Activated naive CD8-positive, alpha-beta T cell (primary cell): ENCODE measurements around the gene SHC2.
"Not testable (repeated sequence)": the region's sequence is repeated elsewhere in the genome, so short reads cannot be mapped to it uniquely, and the experiment has no call there.

Source experiments
- H3K27ac Mint-ChIP-seq: one replicate; pipeline ENCODE4 v1.8.0; 2021; ENCODE audit warnings: mixed read lengths
- H3K27me3 Mint-ChIP-seq: one replicate; pipeline ENCODE4 v1.8.0; 2021; ENCODE audit warnings: mixed read lengths
- H3K36me3 Mint-ChIP-seq: one replicate; pipeline ENCODE4 v1.8.0; 2021; ENCODE audit warnings: mixed read lengths
- H3K4me1 Mint-ChIP-seq: one replicate; pipeline ENCODE4 v1.8.0; 2021; ENCODE audit warnings: low read depth, mixed read lengths
- H3K4me3 Mint-ChIP-seq: one replicate; pipeline ENCODE4 v1.8.0; 2021; ENCODE audit warnings: mild to moderate bottlenecking, mixed read lengths
- H3K9me3 Mint-ChIP-seq: one replicate; pipeline ENCODE4 v1.8.0; 2021; ENCODE audit warnings: low read depth, mixed read lengths

Gene SHC2

DNA sequence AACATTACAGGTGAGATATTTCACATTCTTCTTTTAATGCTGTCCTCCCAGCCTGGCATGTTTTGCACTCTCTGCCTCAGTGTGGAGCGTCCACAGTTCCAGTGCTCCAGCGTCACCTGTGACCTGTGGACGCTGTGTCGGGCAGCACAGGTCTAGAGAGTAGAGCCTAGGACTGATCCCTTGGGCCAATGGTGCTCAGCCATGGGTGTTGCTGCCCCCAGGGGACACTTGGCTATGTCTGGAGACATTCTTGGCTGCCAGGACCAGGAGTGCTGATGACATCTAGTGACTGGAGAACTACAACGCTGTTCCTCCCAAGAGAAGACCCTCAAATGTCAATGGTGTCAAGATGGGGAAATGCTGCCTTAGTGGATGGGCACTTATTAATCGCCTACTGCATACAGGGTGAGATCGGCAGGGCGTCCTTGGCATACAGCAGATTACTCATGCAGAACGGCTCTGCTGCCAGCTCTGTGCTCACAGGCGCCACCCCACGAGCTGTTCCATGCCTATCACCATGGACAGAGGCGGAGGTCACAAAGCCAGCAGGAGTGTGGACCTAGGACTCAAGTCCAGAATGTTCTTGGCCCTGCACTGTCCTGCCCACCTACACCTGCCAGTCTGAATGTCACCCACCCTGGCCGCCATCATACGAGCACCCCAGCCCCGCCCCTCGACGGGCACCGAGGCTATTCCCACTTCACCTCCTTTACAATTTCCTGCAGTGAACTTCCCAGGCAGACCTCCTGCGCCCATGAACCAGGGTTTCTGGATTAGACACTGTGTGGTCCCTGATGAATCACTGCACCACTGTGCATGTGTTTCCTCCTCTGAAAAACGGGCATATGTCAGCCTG, 21.6 kb upstream of the SHC2 start:
- H3K36me3 Mint-ChIP-seq: no peaks in the 10 kb centered on the region
- H3K4me3 Mint-ChIP-seq: no peak overlapping the region
- peaks cover 7% of the 10 kb centered on the region for H3K4me1 Mint-ChIP-seq
- H3K27ac Mint-ChIP-seq: no peak overlapping the region
- H3K27me3 Mint-ChIP-seq: peaks cover 7% of the 10 kb centered on the region
- H3K9me3 Mint-ChIP-seq: no peaks in the 10 kb centered on the region

DNA sequence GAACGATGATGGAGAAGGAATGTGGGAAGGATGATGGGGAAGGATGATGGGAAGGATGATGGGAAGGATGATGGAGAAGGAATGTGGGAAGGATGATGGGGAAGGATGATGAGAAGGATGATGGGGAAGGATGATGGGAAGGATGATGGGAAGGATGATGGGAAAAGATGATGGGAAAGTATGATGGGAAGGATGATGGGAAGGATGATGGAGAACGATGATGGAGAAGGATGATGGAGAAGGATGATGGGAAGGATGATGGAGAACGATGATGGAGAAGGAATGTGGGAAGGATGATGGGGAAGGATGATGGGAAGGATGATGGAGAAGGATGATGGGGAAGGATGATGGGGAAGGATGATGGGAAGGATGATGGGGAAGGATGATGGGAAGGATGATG, 20.3 kb upstream of the SHC2 start:
- not testable (repeated sequence) for H3K9me3 Mint-ChIP-seq, H3K36me3 Mint-ChIP-seq, H3K27me3 Mint-ChIP-seq, H3K4me1 Mint-ChIP-seq
- Mint-ChIP-seq H3K27ac (peak overlapping the region; percentile 66), H3K4me3 (peak overlapping the region; percentile 7)

DNA sequence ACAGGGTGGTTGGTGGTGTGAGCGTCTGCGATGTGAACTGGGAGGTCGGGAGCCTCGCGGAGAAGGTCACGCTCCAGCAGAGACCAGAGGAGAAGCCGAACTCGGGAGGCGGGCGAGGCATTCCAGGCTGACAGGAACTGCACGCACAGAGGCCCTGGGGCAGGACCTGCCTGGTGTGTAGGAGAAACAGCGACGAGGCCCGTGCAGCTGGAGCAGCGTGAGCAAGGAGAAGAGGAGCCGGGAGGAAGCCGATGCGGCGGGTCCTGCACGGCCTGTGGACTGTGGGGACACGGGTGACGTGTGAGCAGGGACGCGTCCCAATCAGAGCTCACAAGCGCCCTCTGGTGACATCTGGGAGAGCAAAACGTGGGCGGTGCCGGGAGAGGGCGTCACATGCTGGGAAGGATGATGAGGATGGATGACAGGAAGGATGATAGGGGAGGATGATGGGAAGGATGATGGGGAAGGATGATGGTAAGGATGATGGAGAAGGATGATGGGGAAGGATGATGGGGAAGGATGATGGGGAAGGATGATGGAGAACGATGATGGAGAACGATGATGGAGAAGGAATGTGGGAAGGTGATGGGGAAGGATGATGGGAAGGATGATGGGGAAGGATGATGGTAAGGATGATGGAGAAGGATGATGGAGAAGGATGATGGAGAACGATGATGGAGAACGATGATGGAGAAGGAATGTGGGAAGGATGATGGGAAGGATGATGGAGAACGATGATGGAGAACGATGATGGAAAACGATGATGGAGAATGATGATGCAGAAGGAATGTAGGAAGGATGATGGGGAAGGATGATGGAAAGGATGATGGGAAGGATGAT, 19.4 kb upstream of the SHC2 start:
- Mint-ChIP-seq H3K4me3 (peak overlapping the region; percentile 25), H3K9me3 (no peaks in the 10 kb centered on the region), H3K4me1 (peaks cover 7% of the 10 kb centered on the region), H3K36me3 (no peaks in the 10 kb centered on the region), H3K27me3 (peaks cover 5% of the 10 kb centered on the region), H3K27ac (peak overlapping the region; percentile 85)

DNA sequence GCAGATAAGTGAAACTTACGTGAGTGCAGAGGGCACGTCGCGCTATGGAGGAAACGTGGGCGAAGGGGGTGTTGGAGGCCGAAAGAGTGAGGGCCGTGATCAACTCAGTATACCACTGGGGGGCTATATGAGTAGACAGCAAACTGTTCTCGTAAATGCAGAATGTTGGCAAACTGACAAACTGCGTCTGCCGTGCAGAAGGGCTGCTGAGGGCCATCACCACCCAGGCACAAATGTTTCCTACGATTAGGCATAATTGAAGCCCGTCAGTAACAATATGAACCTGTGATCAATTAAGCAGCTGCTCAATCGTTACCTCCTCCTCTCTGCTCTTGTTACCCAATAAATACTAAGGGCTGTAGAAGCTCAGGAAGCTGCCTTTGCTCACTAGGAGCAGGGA, 18.1 kb upstream of the SHC2 start:
- Mint-ChIP-seq H3K27ac (no peak overlapping the region), H3K4me1 (peaks cover 7% of the 10 kb centered on the region), H3K9me3 (no peaks in the 10 kb centered on the region), H3K27me3 (peaks cover 2% of the 10 kb centered on the region), H3K36me3 (no peaks in the 10 kb centered on the region), H3K4me3 (no peak overlapping the region)

DNA sequence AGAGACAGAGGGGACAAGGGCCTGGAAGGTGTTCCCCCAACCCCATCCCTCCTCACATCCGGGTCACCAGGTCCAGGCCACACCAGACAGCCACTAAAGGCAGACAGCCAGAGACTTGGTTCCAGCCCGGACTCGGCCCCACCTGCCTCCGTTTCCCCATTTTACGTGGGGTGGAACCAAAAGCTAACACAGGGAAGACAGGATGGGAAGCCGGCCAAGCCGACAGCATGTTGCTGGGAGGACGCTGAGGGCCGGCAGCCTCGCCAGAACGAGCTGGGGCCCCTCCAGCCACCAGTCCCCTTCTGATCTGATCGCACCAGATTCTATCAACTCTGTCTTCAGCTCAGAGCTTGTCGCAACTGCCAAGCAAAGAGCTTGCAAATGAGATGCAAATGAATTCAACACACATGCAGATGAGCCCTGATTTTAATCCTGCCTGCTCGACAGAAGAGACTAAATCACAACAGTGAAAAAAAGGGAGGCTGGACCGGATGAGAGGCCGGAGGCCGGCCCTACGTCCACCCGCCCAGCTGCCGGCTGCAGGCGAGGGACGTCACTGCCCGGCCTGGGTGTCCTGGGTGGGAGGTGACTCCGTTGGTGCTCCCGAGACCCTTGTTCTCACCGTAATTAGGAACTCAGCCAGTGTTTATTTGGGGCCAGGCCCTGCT, 17.5 kb upstream of the SHC2 start:
- Mint-ChIP-seq H3K4me1 (peaks cover 7% of the 10 kb centered on the region), H3K9me3 (no peaks in the 10 kb centered on the region), H3K27me3 (no peaks in the 10 kb centered on the region), H3K36me3 (no peaks in the 10 kb centered on the region), H3K27ac (no peak overlapping the region), H3K4me3 (no peak overlapping the region)

DNA sequence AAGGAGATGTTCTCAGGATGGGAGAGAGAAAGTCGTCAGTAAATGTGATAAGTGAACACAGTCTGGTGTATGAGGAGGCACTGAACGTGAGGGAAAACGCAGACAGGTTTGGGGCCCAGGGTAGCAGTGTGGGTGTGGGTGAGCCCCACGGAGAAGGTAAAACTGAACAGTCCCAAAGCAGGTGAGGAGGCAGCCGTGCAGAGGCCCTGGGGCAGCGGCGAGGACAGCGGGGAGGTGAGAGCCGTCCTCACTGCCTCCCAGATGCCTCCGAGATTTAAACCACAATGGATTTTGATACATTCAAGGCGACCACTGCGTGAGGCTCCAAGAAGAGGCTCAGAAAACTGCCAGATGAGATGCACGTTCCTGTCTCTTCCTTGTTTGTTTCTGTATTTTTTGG, 14.5 kb upstream of the SHC2 start:
- Mint-ChIP-seq H3K9me3 (no peaks in the 10 kb centered on the region), H3K27ac (no peak overlapping the region), H3K36me3 (no peaks in the 10 kb centered on the region), H3K27me3 (no peaks in the 10 kb centered on the region), H3K4me3 (no peak overlapping the region), H3K4me1 (peaks cover 5% of the 10 kb centered on the region)

DNA sequence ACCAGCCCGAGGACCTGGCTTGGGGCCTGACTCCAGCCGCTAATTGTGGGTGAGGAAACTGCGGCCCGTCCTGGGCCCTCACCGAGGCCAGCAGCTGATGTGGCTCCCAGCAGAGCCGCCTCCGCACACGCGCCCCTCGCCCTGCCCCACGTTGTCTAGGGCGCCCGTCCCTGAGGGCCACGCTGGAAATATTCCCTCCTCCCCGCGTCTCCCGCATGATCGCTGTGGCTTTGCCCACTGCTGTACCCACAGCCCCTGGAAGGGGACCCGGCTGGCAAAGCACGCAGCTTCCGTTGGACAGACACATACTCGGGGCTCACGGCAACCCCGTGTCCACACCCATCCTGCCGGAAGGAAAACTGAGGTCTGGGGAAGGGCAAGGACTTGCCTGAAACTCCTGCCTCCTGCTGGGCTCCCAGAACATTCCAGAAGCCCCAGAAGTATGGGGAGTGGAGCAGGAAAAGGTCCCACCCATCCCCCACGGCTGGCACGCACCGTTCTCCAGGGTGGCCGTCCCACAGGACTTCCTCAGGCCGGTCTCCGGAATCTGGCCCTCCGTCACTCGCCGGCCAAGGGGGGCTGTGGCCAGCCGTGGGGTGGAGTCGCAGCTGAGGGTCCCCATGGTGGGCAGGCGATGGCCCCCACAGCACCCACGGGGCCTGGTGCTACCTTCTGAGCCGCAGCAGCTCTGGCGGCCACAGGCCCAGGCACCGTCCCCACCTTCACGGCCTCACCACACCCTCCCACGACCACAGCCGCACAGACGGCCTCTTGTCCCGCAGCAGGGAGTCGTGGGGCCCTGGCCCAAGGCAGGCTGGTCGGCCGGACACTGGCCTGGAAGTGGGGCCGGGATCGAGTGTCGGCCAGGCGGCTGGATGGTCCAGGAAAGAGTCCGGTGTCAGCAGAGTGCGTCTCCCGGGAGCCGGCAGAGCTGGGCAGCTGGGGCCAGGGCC, 13.6 kb upstream of the SHC2 start:
- Mint-ChIP-seq H3K36me3 (no peaks in the 10 kb centered on the region), H3K27ac (no peak overlapping the region), H3K9me3 (no peaks in the 10 kb centered on the region), H3K4me3 (no peak overlapping the region), H3K27me3 (no peaks in the 10 kb centered on the region), H3K4me1 (no peaks in the 10 kb centered on the region)

DNA sequence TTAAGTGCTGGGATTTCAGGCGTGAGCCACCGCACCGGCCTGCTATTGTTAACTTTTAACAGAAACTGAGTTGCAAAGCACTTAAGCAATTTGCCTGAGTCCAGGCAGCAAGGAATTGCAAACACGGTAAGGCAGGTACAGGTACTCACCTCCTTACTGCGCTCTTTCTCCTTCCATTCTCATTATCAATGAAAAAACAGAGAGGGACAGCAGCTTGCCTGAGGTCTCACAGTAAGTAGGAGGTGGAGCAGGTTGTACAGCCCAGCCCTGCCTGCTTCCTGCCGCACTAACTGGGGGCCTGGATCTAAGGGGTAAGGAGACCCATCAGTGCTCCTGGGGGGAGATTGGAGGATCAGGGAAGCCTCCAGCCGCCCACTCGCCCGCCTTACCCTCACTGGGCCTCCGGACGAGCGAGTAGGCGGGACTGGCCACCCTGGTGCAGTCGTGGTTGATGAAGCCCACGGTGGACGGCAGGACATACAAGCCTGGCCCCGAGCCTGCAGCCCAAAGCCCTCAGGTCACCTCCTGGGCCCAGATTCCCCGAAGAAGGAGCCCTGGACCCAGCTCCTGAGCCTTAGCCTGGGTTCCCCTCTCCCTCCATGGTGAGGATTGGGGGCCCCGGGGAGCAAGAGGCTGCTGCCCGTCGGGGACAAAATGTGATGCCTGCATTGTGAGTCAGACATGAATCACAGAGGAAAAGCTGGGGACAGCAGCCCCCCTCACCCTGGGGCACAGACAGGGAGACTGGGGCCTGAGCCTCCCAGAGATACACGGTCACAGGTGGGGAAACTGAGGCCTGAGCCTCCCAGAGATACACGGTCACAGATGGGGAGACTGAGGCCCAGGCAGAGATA, 11.4 kb upstream of the SHC2 start:
- Mint-ChIP-seq H3K27ac (no peak overlapping the region), H3K27me3 (no peaks in the 10 kb centered on the region), H3K4me1 (no peaks in the 10 kb centered on the region), H3K4me3 (no peak overlapping the region), H3K36me3 (no peaks in the 10 kb centered on the region), H3K9me3 (no peaks in the 10 kb centered on the region)

DNA sequence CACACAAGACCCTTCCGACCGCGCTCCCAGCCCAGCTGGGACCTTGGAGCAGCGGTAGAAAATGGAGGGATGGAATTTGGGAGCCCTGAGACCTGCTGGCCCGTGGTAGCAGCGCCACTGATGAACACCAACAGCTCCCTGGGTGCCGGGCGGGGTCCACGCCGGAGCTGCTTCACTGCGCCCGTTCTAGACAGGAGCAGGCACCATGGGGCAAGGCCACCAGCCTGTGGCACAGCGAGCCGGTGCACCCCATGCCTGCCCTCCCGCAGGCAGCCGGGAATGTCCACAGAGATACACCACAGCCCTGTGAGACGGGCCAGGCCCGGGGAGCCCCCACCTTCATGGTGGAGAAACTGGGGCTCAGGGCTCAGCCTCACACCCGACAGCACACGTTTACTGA, 9.9 kb upstream of the SHC2 start:
- Mint-ChIP-seq H3K4me3 (no peak overlapping the region), H3K27ac (no peak overlapping the region), H3K27me3 (no peaks in the 10 kb centered on the region), H3K36me3 (no peaks in the 10 kb centered on the region), H3K4me1 (no peaks in the 10 kb centered on the region), H3K9me3 (no peaks in the 10 kb centered on the region)

DNA sequence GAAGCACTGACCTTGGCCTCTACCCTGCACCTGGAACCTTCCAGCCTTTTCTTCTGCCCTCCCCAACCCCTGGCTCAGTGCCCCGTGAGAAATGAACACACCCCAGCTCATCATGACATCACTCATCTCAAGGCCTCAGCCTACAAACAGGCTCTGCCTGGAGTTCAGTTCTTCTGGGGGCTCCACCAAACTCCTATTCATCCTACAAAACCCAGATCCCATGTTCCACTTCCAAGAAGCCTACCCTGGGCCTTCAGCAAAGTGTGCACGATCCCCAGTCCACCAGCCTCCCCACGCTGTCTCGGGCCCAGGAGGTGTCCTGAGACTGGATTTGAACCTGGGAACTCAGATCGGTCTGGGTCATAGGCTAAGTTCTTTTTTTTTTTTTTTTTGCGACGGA, 9.0 kb upstream of the SHC2 start:
- H3K9me3 Mint-ChIP-seq: no peaks in the 10 kb centered on the region
- H3K36me3 Mint-ChIP-seq: no peaks in the 10 kb centered on the region
- H3K4me3 Mint-ChIP-seq: no peak overlapping the region
- H3K27ac Mint-ChIP-seq: no peak overlapping the region
- H3K4me1 Mint-ChIP-seq: no peaks in the 10 kb centered on the region
- no peaks in the 10 kb centered on the region for H3K27me3 Mint-ChIP-seq

DNA sequence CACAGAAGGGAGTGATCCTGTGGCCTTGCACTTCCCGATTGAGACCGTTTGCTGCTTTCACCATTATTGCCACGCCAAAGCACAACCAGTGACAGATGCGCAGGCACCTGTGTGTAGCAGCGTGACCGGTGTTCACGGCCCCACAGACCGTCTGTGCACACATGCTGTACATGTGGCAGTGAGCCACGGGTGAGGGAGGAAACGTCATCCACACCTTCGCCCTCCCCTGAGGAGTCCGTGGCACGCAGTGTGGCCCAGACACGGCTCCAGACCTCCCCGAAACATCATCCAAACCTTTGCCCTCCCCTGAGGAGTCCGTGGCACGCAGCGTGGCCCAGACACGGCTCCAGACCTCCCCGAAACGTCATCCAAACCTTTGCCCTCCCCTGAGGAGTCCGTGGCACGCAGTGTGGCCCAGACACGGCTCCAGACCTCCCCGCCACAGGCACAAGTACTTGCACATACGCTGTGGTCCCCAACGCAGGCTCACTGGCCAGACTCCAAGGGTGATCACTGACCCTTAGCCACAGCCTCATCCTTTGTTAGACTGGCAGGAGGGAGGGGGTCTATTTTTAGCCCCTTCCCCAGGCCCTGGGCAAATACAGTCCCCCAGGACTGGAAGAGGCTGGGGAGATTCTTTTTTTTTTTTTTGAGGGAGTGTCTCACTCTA, 7.9 kb upstream of the SHC2 start:
- Mint-ChIP-seq H3K9me3 (no peaks in the 10 kb centered on the region), H3K4me1 (no peaks in the 10 kb centered on the region), H3K4me3 (no peak overlapping the region), H3K27me3 (no peaks in the 10 kb centered on the region), H3K27ac (no peak overlapping the region), H3K36me3 (no peaks in the 10 kb centered on the region)

DNA sequence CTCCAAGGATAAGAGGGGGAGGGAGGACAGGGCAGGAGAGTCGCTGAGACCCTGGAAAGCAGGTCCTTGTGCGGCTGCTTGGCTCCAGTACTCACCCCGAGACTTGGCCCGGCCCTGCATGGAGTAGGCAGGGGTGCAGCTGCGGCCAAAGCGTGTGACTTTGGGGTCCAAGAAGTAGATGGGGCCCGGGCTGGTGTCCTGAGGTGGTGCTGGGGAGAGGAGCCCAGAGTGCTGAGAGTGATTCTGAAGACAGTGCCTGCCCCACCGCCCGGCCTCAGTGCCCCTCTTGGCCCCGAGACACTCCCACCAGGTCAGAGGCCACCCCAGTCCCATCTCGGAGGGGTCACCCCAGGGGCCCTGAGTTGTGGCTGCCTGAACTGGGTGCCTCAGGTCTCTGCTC, 6.7 kb upstream of the SHC2 start:
- Mint-ChIP-seq H3K9me3 (no peaks in the 10 kb centered on the region), H3K36me3 (no peaks in the 10 kb centered on the region), H3K4me3 (no peak overlapping the region), H3K27ac (no peak overlapping the region), H3K4me1 (no peaks in the 10 kb centered on the region), H3K27me3 (no peaks in the 10 kb centered on the region)

DNA sequence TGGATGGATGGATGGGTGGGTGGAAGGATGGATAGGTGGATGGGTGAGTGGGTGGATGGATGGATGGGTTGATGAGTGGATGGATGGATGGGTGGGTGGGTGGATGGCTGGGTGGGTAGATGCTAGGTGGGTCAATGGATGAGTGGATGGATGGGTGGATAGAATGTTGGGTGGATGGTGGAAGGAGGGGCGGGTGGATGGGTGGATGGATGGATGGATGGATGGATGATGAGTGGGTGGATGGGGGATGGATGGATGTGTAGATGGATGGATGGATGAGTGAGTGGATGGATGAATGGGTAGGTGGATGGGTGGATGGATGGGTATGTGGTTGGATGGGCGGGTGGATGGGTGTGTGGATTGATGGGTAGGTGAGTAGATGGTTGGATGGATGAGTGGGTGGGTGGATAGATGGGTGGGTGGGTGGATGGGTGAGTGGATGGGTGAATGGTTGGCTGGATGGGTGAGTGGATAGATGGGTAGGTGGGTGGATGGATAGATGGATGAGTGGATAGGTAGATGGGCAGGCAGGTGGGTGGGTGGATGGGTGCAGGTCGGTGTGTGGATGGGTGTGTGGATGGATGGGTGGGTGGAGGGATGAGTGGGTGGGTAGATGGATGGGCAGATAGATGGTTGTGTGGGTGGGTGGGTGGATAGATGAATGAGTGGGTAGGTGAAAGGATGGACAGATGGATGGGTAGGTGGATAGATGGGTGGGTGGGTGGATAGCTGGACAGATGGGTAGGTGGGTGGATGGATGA, 4.4 kb upstream of the SHC2 start:
- no peaks in the 10 kb centered on the region for H3K9me3 Mint-ChIP-seq
- no peaks in the 10 kb centered on the region for H3K36me3 Mint-ChIP-seq
- H3K4me1 Mint-ChIP-seq: peaks cover 2% of the 10 kb centered on the region

More for the DNA sequence above, 4.4 kb upstream of the SHC2 start:
- Mint-ChIP-seq H3K27me3 (no peaks in the 10 kb centered on the region), H3K4me3 (no peak overlapping the region), H3K27ac (no peak overlapping the region)
